GM13976 (cell line): ENCODE data around the gene DIS3L2.

Source experiments
- DNase-seq: peaks from one replicate; pipeline ENCODE4 v3.0.0; 2012; ENCODE audit warnings: low spot score
- CTCF ChIP-seq: IDR thresholded peaks from 2 replicates; pipeline ENCODE4 v1.5.1; 2012; ENCODE audit warnings: borderline replicate concordance, mild to moderate bottlenecking; ENCODE audit not compliant: insufficient read depth; ENCODE audit errors: extremely low read depth, missing control alignments, control extremely low read depth
- in situ Hi-C: fragments of 300-500 bp; cut with MboI; formaldehyde crosslinking; loops from one replicate; pipeline ENCODE4 v1.12.0; 2022; ENCODE audit warnings: low sequenced_read_pairs, mixed read lengths, inconsistent platforms; ENCODE audit not compliant: unreplicated experiment

Gene DIS3L2

DNA sequence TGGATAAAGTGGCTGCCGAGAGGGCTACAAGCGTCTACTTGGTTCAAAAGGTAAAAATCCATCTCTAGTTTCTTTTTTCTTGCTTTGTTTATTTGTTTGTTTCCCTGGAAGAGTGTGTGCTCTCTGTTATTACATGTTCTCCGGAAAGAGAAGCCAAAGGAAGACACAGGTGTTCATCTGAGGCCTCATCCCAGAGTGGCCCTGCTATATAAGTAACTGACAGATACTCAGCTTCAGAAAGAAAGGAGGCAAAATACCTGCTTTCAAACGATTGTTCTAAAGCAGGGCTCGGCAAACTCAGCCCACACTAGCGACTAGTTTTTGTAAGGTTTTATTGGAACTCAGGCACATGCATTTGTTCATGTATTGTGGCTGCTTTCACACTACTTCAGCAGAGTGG, 277.1 kb downstream of the DIS3L2 start:
- DNase-seq = no peak
- in situ Hi-C loops = no loop called here
- TF ChIP-seq CTCF = no peak

- in situ Hi-C loops = no loop called here
- peak; percentile 35 for DNase-seq
- TF ChIP-seq CTCF = no peak
These were observed 278.6 kb downstream of the DIS3L2 start for GRCh38 chr2:232239951-232240681.

DNA sequence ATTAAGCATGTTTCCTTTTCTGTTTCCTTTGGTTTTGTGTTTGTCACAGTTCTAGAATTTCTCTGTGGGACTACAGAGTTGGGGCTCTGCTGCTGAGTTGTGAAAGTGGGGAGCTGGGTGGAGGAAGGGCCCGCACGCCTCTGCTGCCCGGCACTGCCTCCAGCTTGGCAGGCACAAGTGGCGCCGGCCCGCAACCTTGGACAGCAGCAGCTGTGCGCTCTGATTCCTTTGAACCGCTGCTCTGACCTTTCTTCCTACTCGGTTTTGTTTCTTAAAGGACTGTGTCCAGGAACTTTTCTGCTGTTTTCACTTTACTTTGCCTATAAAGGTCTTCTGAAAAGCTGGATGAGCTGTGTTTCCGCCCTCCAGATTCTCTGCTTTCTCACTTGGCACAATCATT, 279.4 kb downstream of the DIS3L2 start:
- DNase-seq = no peak
- TF ChIP-seq CTCF = no peak
- in situ Hi-C loops = no loop called here

GRCh38 chr2:232242316-232242715, 280.8 kb downstream of the DIS3L2 start:
- TF ChIP-seq CTCF = no peak
- no peak for DNase-seq
- in situ Hi-C loops = no loop called here

DNA sequence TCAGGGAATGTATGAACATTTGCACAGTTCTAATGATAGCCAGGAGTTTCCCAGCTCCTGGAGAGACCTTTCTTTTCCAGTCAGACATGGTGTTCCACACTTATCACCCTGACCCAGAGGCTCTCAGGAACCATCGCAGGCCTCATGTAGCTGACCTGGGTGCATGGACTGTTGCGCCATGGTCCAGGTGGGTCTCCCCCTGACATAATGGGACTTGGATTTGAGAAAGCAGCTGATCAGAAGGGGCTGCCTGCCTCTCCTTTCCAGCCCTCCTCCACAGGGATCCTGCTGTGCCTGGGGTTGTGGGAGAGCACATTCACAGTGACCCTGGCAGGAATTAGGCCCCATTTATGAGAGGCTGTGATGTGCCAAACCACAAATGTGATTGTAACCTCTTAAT, 283.6 kb downstream of the DIS3L2 start:
- in situ Hi-C loops = no loop called here
- DNase-seq = no peak
- TF ChIP-seq CTCF = no peak

- in situ Hi-C loops = no loop called here
- no peak for DNase-seq
- no peak for TF ChIP-seq CTCF
These were observed 284.7 kb downstream of the DIS3L2 start for GRCh38 chr2:232246245-232246644.
